GM18526 (cell line): ENCODE results near the gene NUDT21.

Source experiments
- POLR2A ChIP-seq: IDR thresholded peaks from 3 replicates; pipeline ENCODE4 v1.6.1; 2011; ENCODE audit not compliant: insufficient read length; ENCODE audit errors: extremely low read depth

Gene NUDT21

GRCh38 chr16:56411123-56411522 lies 40.0 kb downstream of the NUDT21 start:
- TF ChIP-seq POLR2A = no peak

GRCh38 chr16:56409195-56409594 lies 41.9 kb downstream of the NUDT21 start:
- no peak for TF ChIP-seq POLR2A

GRCh38 chr16:56408379-56409098 lies 42.6 kb downstream of the NUDT21 start:
- no peak for TF ChIP-seq POLR2A

GRCh38 chr16:56405977-56406672 lies 45.0 kb downstream of the NUDT21 start:
- no peak for TF ChIP-seq POLR2A

- no peak for TF ChIP-seq POLR2A
Observed at GRCh38 chr16:56401482-56401881, 49.6 kb downstream of the NUDT21 start.

GRCh38 chr16:56400458-56400857 lies 50.7 kb downstream of the NUDT21 start:
- no peak for TF ChIP-seq POLR2A

GRCh38 chr16:56399486-56399885 lies 51.6 kb downstream of the NUDT21 start:
- TF ChIP-seq POLR2A = no peak

GRCh38 chr16:56399047-56399446 lies 52.1 kb downstream of the NUDT21 start:
- TF ChIP-seq POLR2A = no peak

- TF ChIP-seq POLR2A = no peak
Observed at GRCh38 chr16:56389554-56389953, 61.6 kb downstream of the NUDT21 start.

GRCh38 chr16:56388209-56388608 lies 62.9 kb downstream of the NUDT21 start:
- TF ChIP-seq POLR2A = no peak

- no peak for TF ChIP-seq POLR2A
Observed at GRCh38 chr16:56387396-56387795, 63.7 kb downstream of the NUDT21 start.

- no peak for TF ChIP-seq POLR2A
Observed at GRCh38 chr16:56384074-56384721, 66.9 kb downstream of the NUDT21 start.

GRCh38 chr16:56382901-56383355 lies 68.2 kb downstream of the NUDT21 start:
- no peak for TF ChIP-seq POLR2A

- no peak for TF ChIP-seq POLR2A
Observed at GRCh38 chr16:56382459-56382858, 68.7 kb downstream of the NUDT21 start.
